Right lung (tissue), 5 donors: ENCODE data around the gene PTPRU. TPM values are rescaled to one million over a fixed set of nuclear protein-coding genes. Genes with fewer than 3 reads are reported as not detected.

Experiments
- DNase-seq, 2 donors: peaks; one replicate each; pipeline ENCODE4 v3.0.0-alpha.2; 2013
- polyA plus RNA-seq, 5 donors: library from polyadenylated mRNA; unstranded; fragments of 120-200 nt; gene quantifications; one replicate each; pipeline versions ENCODE4 v1.2.1 to v1.2.3, GENCODE V29; 2013; ENCODE audit warnings: inconsistent platforms in 1 of 5, low replicate concordance in 1 of 5; ENCODE audit not compliant: insufficient read length in 5 of 5, insufficient read depth in 1 of 5

Gene PTPRU
- polyA plus RNA-seq, 5 donors = 12.9 to 17.1 (median 16.6) TPM

GRCh38 chr1:29243023-29243870 is 6.9 kb downstream of the PTPRU start:
- DNase-seq = no peak

DNA sequence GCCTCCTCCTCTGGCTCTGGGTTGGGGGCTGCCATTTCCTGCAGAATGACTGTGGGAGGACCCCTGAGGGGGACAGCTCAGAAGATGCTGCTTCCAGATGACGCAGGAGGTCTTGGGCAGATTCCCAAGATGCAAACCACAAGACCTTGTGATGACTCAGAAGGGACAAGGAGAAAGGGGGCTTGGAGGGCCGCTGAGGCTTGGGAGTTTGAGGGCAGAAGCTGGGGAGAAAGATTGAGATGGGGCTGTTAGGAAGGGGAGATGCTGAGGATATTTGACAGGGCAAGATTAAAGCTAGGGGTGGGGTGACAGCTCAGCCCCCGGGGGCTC is 7.5 kb downstream of the PTPRU start:
- DNase-seq = no peak

DNA sequence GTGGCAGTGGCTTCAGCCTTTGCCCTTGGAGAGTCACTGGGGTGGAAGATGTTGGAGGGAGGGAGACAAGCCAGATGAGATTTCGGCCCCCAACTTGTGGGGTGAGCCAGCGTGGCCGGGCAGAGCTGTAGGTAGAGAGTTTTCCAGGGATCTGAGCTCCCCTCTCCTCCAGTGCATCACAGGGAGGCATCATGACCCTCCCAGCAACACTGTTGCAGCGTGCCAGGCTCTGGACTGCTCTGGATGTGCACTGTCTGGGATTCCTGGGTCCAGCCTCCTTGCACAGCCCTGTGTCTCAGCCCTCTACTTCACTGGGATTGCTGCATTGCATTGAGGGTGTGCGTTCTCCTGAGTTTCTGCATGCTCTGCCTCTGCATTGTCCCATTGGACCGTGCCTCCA is 8.9 kb downstream of the PTPRU start:
- no peak for DNase-seq

- DNase-seq = no peak
These were observed 9.6 kb downstream of the PTPRU start for GRCh38 chr1:29245876-29246275.

- no peak for DNase-seq
These were observed 10.7 kb downstream of the PTPRU start for GRCh38 chr1:29247044-29247443.

GRCh38 chr1:29247571-29248273 is 11.4 kb downstream of the PTPRU start:
- no peak for DNase-seq

GRCh38 chr1:29248409-29248808 is 12.1 kb downstream of the PTPRU start:
- DNase-seq = no peak

DNA sequence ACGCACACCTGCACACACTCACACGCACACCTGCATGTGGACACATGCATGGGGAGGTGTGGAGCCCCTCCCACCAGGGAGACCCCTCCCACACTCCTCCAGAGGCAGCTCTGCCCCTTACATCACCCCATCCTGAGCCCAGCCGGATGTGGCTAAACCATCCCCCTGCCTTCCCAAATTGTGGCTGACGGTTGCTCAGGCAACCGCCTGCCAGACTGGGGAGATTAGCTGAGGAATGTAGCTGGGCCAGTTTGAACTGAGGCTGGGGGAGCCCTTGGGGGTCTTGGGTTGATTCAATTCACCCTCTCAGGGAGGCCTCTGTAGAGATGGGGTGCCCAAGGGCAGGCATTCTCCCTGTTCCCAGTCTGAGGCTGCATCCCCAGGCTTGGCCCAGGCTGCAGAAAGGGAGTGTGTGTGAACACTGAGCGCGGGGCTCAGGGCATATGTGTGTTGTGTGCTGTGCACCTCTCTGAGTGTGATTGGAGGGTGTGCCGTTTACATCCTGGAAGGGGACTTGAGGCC is 12.9 kb downstream of the PTPRU start:
- DNase-seq = no peak

- no peak for DNase-seq
These were observed 13.7 kb downstream of the PTPRU start for GRCh38 chr1:29249951-29250581.

GRCh38 chr1:29251164-29252124 is 15.1 kb downstream of the PTPRU start:
- no peak for DNase-seq

DNA sequence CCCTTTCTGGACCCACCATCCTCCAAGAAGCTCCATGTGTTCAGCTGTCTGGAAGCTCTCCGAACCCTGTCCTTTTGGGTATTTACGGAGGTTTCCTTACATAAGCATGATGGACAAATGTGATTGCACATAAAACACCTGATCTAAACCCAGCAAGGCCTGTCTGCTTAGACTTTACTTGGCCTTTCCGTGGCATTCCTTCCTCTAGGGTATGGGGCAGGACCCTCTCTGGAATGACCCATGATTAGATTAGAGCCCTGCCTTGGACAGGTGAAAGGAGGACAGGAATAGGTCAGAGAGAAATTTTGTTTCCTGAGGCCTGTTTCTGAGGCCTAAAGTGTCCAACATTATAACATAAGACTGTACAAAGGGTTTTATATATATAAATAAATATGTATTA is 16.9 kb downstream of the PTPRU start:
- no peak for DNase-seq

- no peak for DNase-seq
These were observed 18.0 kb downstream of the PTPRU start for GRCh38 chr1:29254346-29254745.

DNA sequence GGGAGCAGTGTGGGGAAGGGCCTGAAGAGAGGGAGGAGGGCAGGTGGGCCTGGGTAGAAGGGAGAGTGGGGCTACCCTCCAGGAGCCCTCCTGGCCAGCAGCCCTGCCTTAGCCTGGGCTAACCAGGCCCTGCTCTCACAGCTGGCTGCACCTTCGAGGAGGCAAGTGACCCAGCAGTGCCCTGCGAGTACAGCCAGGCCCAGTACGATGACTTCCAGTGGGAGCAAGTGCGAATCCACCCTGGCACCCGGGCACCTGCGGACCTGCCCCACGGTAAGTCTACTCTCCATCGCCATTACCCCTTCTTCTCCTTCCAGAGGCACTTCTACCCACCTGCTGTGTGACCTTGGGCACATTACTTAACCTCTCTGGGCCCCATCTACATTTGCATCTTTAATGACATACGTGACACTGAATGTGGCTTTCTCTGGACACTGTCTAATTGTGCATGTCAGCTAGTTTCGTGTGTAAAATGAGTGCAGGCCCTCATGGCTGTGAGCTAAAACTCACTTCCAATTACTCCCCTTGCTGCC is 18.9 kb downstream of the PTPRU start:
- DNase-seq = no peak

- DNase-seq = no peak
These were observed 20.1 kb downstream of the PTPRU start for GRCh38 chr1:29256394-29256793.

- no peak for DNase-seq
These were observed 20.9 kb downstream of the PTPRU start for GRCh38 chr1:29256979-29257804.

DNA sequence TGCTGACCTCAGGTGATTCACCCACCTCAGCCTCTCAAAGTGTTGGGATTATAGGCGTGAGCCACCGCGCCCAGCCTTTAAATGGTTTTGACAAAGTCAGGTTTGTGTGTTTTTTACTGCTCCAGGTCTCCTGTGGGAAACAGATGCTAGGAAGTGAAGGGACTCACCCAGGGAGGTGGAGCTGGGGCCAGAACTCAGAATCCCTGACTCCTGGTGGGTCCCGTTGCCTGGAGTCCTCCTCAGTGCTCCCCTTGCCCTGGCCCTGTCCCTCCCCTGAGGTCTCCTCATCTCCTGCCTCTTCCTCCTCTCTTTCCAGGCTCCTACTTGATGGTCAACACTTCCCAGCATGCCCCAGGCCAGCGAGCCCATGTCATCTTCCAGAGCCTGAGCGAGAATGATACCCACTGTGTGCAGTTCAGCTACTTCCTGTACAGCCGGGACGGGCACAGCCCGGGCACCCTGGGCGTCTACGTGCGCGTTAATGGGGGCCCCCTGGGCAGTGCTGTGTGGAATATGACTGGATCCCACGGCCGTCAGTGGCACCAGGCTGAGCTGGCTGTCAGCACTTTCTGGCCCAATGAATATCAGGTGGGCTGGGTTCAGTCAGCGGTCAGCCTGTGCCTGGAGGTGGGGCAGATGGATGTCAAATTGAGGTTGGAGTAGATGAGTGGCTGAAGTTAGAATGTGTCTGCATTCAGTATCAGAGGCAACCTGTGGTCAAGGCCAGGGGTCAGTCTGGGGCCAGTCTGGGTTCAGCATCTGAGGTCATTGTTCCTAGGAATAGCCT is 22.1 kb downstream of the PTPRU start:
- no peak for DNase-seq

- no peak for DNase-seq
These were observed 22.9 kb downstream of the PTPRU start for GRCh38 chr1:29258976-29259801.

DNA sequence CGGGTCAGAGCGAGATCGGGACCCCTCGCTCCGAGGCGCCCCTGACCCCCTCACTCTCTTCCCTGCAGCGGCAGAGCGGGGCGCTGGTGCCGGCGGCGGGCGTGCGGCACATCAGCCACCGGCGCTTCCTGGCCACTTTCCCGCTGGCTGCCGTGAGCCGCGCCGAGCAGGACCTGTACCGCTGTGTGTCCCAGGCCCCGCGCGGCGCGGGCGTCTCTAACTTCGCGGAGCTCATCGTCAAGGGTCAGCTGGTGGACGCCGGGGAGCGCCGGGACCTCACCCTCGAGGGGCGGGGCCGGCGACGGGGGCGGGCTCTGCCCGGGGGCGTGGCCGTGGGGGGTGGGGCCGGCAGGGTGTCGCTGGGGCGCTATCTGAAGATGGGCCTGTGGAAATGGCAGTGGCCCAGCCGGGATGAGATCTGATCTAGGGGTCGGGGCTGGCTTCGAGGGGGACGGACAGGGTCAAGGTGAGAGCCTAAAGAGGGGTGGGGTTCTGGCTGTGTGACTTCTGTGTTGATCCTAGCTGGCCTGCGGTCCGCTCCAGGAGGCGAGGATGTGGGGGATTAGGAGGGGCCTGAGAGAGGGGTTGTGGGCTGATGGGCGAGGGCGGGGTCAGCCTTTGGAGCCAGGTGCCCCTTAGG is 23.6 kb downstream of the PTPRU start:
- DNase-seq = no peak
